Measurements from ENCODE around the gene PDCD10. TPM values are rescaled to one million over a fixed set of nuclear protein-coding genes. Genes with fewer than 3 reads are reported as not detected.

The PDCD10 gene
- total RNA-seq, 2 donors from 2014 or later = 76.1 to 81.0 TPM

DNA sequence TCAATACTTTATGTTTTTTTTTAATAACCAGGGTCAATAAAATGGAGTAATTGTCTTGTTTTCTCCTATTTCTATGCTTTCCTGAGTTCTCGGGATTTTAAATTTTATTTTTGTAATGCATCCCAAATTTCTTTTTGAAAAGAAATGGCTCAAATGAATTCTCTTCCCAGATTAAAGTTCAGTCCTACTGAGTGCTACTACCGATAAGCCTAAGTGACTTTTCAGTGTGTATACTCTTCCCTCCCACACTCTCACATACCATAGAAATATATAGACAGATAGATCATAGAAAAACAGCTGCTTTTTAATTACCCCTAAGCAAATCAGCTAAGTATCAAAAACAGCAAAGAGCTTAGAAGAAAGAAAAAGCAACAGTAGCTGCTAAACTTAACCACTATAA is 2.3 kb upstream of the PDCD10 start:
- ATAC-seq = no peak
- intact Hi-C loops (cut with DNase I, micrococcal nuclease) = no loop called here
- no peak for DNase-seq

DNA sequence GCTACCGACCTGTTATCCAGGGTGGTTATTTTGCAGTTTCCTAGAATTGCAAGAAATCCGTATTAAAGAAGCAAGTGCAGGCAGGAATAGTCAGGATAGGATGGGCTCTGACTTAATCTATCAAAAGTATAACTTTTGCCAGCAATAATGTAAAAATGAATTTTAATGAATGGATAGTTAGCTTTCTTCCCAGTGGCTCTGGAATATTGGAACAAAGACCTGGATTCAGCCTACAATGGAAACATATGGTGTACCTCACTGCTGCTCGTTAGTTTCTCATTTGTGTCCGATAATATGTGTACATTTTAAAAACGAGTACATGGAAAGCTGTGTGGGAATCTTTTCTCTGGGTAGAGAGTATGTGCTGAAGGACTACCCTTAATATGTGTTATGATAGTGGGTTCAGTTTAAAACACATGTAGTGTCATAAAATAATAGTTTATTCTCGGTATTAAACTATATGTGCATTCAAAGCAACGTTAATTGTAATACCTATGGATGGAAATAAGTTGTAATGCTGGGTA is 1.6 kb upstream of the PDCD10 start:
- no peak for DNase-seq
- ATAC-seq = no peak
- intact Hi-C loops (cut with DNase I, micrococcal nuclease) = no loop called here

DNA sequence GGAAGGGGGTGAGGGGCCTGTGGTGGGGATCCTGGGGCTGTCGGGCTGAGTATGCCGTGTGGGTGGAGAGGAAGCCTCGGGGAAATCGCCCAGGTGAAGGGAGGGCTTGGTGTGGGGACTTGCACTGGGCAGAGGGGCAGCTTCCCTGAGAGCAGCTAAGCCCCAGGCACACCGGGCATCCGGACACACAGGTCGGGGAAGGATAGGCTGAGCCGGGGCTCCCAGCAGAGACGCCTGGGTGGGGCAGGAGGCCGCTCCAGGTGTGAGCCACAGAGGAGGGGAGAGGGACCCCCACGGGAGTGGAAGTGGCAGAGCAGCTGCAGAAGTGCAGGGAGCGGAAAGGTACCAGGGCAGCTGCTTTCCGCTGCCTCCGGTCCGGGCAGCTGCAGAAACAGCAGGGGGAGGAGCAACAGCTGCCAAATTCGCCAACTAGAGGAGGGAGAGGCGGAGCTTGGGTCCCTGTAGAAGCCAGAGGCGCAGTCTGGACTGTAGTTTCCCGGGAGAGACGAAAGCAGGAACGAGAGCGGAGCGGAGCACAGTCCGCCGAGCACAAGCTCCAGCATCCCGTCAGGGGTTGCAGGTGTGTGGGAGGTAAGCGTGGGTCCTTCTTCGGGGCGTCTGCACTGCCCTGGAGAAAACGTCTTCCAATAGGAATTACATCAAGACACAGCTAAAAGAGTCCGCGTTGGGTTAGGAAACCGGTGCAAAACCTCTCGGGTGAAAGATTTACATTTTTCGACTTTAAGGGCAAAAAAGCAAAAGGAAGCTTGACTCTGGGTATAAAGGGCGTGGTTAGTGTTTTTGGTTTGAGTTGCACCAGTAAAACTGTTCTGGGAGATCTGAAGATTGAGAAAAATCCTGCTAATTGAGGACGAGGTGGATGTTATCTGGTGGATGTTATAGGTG is 794 bp upstream of the PDCD10 start, which contains the start of gene SERPINI1:
SERPINI1 (plus strand) TSS at position 489 of the 906 bp plus-strand sequence. CDS start 53,408 bp downstream, outside the sequence.
- intact Hi-C loops (cut with DNase I, micrococcal nuclease) = no loop called here
- DNase-seq = peak; percentile 90 to 94
- ATAC-seq = peak; percentile 75

DNA sequence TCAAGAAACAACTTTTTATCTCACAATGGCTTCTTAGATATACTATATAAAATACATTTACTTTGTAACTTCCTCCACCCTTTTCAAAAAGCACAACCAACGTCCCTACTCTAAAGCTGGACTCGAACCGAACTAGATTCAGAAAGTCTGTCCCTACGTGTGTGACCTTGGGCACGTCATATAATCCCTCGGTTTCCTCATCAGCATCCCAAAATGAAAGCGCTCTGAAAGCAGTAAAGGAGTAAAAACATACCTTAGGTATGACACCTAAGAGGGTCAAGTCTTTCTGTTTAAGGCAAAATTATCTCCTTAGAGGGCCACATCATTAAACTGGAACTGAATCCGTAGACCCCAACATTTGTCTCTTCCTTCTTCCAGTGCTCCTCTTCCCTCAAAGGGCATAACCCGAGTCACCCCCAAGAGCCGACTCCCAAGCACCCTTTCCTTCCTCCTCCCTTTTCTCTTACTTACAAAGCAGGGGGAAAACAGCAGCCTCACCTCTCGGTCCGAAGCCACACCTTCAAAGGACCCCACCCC is 663 bp downstream of the PDCD10 start:
- DNase-seq = no peak
- intact Hi-C loops (cut with DNase I, micrococcal nuclease) = no loop called here
- ATAC-seq = peak; percentile 8

DNA sequence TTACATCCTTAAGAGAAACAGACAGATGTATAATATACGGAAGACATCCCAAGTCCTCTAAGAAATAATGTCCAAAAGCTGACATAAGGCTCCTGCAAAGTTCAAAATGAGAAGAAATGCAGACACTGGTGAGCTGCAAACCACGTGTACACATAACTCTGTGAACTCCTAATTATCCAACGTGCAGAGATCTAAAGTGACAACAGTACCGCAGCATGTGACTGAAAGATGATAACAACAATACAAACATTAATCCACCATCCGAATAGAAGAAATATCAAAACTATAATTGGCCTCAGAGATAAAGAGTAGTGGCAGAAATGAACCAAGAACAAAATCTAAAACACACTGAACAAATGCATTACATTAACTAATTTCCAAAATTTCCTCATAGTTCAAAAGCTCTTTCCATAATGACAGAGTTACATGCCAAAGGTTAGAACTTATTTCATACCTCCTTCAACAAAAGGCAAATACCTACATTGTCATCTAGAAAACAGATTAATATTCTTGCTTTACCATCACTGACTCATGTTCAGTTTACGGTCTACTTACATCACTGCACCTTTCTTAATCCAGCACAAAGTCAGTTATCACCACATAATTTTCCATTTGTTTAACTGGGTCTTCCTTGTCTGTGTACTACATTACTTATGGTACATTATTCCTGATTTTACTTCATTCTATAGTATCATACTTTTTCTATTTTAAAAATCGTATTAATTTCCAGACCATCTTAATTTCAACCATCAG is 2.2 kb downstream of the PDCD10 start:
- DNase-seq (no peak), ATAC-seq (no peak)
- intact Hi-C loops (cut with DNase I, micrococcal nuclease) = no loop called here

DNA sequence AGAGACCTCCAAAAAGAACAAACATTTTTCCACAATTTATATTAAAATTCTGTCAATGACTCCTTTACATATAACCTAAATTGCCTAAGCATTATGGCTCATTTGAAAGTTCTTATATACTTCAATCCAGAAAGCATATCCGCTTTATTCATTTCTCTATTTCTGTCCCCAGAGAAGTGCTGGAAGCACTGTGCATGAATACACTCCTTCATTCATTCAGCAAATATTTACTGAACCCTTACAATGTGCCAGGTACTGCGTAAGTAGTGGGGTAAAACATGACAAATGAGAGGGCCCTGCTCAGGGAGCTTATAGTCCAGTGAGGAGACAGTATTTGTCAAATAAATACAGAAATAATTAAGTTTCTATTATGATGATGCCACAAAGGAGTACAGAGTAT is 3.3 kb downstream of the PDCD10 start:
- DNase-seq (no peak), ATAC-seq (no peak)
- intact Hi-C loops (cut with DNase I, micrococcal nuclease) = no loop called here

DNA sequence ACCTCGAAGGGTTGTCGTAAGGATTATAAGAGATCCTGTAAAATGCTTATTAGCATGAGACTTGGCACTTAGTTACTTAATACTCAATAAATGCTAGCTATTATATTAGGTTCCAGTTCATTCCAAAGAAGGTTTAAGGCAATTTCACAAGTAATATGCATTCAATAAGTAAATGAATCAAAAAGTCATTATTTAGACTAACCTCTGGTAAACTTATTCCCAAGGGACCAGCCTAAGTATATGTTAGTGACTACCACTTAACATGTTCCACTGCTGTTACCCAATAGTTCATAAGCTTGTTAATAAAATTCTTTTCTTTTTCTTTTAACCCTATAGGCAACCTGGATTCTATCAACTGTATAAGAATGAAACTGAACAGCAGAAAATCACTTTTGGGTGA is 5.1 kb downstream of the PDCD10 start:
- no peak for ATAC-seq
- intact Hi-C loops (cut with DNase I, micrococcal nuclease) = no loop called here
- DNase-seq = no peak

DNA sequence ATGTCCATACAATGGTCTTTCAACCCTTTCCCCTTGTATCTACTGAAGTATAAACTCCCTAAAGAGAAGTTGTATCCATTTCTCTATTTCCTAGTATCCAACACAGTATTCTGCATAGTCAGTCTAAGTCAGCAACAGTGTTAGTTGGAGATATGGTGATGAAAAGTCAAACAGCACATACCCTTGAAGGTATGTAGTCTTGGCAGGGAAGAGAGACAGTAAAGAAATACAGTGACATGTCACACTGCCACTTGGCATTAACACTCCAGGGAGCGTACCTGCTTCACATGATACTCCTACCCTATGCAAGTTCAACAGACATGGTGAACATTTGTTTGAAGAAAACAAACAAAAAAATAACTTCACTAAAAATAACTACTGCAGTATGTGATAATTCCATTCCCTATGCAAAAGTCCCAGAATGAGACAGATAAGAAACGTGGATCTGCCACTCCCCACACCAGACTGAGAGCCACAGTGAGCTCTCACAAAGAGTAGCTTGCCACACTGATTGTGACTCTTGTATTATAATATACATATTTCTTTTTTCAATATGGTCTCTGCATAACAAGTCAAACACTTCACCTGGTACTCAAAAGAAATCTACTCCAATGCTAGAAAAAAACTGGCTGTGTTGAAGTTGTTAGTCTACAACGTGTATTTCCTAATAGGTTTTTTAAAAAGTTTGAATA is 5.9 kb downstream of the PDCD10 start:
- intact Hi-C loops (cut with DNase I, micrococcal nuclease) = no loop called here
- ATAC-seq = no peak
- DNase-seq = no peak

DNA sequence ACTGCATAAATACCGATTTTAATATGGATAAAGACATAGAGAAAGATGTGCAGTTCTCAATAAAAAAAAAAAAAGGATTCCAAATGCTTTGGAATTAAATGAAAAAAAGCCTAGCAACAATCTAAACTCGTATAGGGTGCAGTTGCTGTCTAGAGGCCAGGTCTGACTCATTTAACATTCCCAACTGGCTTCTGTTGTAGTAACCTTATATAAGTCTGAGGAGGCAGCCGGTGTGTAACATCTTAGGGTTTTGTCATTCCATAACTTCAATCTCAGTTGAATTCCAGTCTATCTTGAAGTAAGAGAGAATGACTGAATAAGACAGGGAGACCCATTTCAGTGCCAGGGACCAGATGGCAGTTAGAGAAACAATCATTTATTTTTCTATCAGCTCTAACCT is 6.5 kb downstream of the PDCD10 start:
- no peak for DNase-seq
- intact Hi-C loops (cut with DNase I, micrococcal nuclease) = no loop called here
- ATAC-seq = no peak

DNA sequence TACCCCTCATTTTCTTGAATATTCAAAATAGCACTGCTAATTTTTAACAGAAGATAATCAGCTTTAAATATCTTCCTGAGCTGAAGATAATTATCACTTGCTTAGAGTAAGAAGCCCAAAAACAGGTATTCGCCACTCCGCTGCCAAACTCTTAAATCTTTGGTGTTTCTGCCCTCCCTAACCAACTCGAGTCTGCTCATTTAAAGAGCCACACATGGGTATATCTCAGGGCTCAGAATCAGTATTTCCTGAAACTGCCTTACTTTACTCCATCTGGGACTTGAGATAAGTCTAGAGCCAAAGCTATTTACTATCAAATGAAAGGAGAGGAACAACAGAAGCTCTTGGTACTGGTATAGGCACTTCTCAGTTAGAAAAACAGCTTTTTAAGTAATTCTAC is 10.8 kb downstream of the PDCD10 start:
- DNase-seq (no peak), ATAC-seq (no peak)
- intact Hi-C loops (cut with DNase I, micrococcal nuclease) = no loop called here

DNA sequence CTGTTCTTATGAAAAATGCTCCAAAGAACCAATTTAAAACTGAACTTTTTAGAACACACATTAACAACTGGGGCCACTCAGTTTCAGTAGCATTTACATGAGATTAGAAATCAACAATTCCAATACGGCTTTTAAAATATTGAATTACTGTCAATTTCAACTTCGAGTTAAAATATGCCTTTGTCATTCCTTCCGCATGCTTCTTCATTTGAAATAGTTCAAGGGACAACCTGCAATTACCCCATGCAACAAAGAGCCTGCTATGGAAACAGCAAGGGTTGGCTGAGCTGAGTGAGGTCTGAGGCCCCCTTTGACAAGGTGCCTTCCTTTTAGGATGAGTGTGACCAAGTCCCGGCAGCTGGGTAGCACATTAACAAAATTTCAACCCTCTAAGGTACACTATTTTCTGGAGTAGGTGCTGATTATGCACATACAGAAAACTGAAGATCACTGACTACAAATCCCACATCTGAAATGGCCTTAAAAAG is 11.6 kb downstream of the PDCD10 start:
- intact Hi-C loops (cut with DNase I, micrococcal nuclease) = no loop called here

DNA sequence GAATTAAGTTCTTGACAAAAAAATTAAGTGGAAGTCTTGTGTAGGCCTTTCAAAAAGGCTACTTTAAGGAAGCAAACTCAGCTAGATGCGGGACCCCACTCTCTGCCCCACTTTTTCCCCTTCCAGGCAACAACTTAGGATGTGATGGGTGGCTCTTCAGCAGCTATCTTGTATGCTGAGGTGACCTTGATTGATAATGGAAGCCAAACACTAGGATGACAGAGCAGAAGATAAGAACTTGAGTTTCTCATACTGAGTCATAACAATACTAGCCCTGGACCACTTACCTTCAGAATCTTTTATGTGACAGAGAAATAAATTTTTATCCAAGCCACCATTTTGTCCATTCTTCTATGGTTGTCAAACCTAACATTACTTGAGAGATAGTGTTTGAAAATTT is 16.1 kb downstream of the PDCD10 start:
- intact Hi-C loops (cut with DNase I, micrococcal nuclease) = no loop called here
- no peak for DNase-seq
- ATAC-seq = no peak

More for the DNA sequence above, 11.6 kb downstream of the PDCD10 start:
- ATAC-seq (no peak), DNase-seq (no peak)

DNA sequence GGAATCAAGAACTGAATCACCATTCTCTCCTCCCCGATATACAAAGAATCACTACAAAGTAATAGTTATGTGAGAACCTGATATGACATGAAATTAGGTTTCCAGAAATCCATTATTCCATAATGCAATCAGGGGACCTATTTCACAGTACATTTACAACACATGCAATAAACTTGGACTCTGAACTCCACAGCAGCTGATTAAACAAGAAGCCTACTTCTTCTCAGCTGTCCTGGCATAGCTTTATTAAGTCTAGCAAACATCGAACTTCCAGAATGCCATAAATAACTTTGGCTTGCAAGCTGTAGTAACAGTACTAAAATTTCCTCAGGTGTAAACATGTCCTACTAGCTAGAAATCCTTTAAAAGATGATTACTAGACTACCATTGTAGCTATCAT is 17.8 kb downstream of the PDCD10 start:
- intact Hi-C loops (cut with DNase I, micrococcal nuclease) = no loop called here
- peak; percentile 100 for ATAC-seq
- DNase-seq = peak in 1 of 2 donors; percentile 22

DNA sequence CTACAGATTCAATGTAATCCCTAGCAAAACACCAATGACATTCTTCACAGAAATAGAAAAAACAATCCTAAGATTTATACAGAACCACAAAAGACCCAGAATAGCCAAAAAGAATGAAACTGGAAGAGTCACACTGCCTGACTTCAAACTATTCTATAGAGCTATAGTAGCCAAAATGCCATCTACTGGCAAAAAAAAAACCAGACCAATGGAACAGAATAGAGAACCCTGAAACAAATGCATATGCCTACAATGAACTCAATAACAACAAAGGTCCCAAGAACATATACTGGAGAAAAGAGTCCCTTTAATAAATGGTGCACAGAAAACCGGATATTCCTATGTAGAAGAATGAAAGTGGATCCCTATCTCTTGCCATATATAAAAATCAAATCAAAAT is 19.8 kb downstream of the PDCD10 start:
- intact Hi-C loops (cut with DNase I, micrococcal nuclease) = no loop called here
- no peak for DNase-seq

DNA sequence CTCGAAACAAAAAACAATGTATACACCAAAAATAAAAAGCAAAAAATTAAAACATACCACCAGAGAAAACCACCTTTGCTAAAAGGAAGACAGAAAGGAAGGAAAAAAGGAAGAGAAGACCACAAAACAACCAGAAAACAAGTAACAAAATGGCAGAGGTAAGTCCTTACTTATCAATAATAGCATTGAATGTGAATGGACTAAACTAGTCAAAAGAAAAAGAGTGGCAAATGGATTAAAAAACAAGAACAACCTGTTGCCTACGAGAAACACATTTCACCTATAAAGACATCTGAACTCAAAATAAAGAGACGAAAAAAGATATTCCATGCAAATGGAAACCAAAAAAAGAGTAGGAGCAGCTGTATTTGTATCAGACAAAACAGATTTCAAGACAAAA is 22.2 kb downstream of the PDCD10 start:
- DNase-seq (no peak), ATAC-seq (no peak)
- intact Hi-C loops (cut with DNase I, micrococcal nuclease) = no loop called here

More for the DNA sequence above, 19.8 kb downstream of the PDCD10 start:
- ATAC-seq = no peak

DNA sequence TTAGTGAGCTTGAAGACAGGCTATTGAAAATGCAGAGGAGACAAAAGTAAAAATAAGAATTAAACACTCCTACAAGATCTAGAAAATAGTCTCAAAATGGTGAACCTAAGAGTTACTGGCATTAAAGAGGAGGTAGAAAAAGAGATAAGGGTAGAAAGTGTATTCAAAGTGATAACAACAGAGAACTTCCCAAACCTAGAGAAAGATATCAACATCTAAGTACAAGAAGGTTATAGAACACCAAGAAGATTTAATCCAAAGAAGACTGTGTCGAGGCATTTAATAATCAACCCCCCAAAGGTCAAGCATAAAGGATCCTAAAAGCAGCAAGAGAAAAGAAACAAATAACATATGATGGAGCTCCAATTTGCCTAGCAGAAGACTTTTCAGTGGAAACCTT is 23.3 kb downstream of the PDCD10 start:
- ATAC-seq = no peak
- intact Hi-C loops (cut with DNase I, micrococcal nuclease) = no loop called here

DNA sequence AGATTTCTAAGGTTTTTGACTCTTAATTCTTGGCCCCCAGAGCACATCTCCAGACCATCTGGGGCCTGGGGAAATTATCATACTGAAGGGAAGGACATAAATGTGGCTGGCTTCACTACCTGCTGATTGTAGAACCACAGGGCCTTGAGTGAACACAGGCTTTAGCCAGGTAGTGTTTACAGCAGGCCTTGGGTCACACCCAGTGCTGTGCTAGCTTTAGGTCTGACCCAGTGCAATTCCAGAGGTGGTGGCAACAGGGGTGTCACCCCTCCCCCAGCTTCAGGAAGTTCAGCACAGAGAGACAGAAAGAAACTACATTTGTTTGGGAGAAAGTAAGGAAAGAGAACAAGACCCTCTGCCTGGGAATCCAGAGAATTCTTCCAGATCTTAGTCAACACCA is 24.1 kb downstream of the PDCD10 start:
- ATAC-seq = peak; percentile 98
- intact Hi-C loops (cut with DNase I, micrococcal nuclease) = no loop called here
- DNase-seq = peak; percentile 20

More for the DNA sequence above, 23.3 kb downstream of the PDCD10 start:
- DNase-seq = no peak

DNA sequence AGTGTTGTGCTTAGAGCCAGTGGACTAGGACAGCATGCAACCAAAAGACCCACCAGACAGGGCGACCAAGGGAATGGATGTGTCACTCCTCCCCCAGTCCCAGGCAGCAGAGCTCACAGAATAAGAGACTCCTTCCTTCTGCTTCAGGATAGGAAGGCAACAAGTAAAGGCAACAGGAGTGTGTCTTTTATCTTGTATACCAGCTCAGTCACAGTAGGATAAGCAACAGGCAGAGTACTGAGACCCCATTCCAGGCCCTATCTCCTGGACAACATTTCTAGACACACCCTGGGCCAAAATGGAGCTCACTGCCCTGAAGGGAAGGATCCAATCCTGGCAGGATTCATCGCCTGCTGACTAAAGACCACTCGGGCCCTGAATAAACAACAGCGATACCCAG is 25.0 kb downstream of the PDCD10 start:
- no peak for DNase-seq
- intact Hi-C loops (cut with DNase I, micrococcal nuclease) = no loop called here
- ATAC-seq = no peak

DNA sequence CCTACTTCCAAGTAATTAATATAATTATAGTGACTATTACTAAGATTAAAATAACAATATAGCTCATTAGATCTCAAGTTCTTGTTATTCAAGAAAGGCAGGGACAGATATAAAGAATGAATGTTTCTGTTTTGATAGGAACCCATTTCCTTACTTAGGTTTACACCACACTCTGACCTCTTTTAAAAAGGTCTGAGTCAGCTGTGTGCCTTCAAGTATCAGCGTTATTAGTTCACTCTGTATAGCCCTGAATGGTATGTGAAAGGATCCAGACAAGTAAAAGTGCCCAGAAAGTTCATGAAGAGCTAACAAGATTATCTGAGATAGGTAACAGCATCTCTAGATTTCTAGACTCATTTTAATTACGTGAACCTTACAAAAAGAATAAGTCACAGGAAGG is 28.9 kb downstream of the PDCD10 start:
- intact Hi-C loops (cut with DNase I, micrococcal nuclease) = no loop called here
- DNase-seq (no peak), ATAC-seq (no peak)

Data from left colon (tissue), 2 donors.